Stromal cell of bone marrow (primary cell): ENCODE measurements around the gene DNAJC17.
A peak's percentile ranks its signal among the peaks of the same experiment; 100 is the strongest.

Source experiments
- DNase-seq: peaks from one replicate; pipeline ENCODE4 v3.0.0-alpha.2; 2012; ENCODE audit warnings: low read depth

The DNAJC17 gene, protein sequence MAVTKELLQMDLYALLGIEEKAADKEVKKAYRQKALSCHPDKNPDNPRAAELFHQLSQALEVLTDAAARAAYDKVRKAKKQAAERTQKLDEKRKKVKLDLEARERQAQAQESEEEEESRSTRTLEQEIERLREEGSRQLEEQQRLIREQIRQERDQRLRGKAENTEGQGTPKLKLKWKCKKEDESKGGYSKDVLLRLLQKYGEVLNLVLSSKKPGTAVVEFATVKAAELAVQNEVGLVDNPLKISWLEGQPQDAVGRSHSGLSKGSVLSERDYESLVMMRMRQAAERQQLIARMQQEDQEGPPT

DNA sequence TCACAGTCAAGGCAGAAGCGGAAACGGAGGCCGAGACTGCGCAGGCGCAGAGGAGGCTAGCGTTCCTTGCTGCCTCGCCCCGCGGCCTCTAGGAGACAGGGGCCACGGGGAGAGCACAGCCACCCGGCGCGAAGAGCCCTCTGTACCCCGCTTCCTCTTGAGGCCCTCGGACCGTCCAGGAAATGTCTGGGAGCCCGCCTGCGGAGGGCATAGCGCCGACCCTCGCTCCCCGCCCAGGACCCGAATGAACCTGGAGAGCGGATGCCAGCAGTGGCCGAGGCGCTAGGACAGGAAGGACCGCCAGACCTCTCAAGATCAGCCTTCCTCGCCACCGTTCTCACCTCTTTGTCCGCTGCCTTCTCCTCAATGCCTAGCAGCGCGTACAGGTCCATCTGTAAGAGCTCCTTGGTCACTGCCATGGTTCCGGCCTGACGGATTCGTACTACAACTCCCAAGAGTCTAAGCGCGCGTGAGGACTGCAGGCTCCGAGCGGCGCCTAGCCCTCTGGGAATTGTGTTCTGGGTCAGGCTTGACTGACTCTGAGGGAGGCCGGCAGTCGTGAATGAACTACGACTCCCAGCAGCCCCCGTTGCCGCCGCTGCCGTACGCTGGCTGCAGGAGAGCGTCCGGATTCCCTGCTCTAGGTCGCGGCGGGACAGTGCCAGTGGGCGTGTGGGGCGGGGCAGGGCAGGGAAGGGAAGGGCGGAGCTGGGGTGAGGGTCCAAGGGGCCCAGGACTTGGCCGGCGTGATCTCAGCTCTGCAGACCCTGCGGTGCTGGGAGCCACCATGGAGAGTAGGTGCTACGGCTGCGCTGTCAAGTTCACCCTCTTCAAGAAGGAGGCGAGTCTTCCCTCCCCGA is at the start of gene DNAJC17, which contains the start of gene ZFYVE19:
Gene DNAJC17, minus strand, starts transcription at position 446 of the 860 bp plus-strand sequence. Its CDS starts 27 bp downstream, at position 419.
Gene ZFYVE19, plus strand, starts transcription at position 62 of the 860 bp plus-strand sequence. Its CDS starts 501 bp downstream, at position 563.
- DNase-seq: peak; percentile 99

DNA sequence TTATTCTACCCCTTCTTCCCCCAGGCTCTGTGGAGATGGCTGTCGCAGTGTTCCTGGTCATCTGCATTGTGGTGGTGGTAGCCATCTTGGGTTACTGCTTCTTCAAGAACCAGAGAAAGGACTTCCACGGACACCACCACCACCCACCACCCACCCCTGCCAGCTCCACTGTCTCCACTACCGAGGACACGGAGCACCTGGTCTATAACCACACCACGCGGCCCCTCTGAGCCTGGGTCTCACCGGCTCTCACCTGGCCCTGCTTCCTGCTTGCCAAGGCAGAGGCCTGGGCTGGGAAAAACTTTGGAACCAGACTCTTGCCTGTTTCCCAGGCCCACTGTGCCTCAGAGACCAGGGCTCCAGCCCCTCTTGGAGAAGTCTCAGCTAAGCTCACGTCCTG is 49.5 kb upstream of the DNAJC17 start:
- no peak for DNase-seq

DNA sequence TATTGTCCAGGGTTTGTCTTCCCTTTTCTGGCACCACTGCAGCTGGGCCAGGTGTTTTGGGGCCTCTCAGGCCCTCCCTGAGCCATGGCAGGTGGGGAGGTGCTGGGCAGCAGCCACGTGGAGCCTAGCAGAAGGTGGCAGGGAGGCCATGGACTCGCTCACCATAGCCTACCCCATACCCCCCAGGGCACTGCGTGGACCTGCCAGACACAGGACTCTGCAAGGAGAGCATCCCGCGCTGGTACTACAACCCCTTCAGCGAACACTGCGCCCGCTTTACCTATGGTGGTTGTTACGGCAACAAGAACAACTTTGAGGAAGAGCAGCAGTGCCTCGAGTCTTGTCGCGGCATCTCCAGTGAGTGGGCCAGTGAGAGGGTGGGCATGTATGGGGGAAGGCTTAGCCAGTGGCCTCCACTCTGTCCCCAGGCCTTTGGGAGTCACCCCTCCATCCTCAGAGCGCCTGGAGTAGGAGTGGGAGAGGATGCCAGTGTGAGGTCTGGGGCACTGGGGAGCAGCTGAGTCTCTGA is 48.5 kb upstream of the DNAJC17 start:
- no peak for DNase-seq

DNA sequence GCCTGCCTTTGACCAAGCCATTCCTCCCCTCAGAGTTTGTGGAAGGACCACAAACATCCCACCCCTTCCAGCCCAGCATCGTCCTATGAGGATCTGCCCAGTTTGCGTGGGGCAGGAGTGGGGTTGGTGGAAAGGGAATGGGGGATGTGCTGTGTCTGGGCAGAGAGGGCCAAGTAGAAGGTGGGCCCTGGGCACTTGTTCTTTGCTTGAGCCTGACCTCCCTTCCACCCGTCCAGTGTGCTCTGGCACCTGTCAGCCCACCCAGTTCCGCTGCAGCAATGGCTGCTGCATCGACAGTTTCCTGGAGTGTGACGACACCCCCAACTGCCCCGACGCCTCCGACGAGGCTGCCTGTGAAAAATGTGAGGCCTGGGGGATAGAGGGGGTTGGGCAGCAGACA is 46.9 kb upstream of the DNAJC17 start:
- no peak for DNase-seq

DNA sequence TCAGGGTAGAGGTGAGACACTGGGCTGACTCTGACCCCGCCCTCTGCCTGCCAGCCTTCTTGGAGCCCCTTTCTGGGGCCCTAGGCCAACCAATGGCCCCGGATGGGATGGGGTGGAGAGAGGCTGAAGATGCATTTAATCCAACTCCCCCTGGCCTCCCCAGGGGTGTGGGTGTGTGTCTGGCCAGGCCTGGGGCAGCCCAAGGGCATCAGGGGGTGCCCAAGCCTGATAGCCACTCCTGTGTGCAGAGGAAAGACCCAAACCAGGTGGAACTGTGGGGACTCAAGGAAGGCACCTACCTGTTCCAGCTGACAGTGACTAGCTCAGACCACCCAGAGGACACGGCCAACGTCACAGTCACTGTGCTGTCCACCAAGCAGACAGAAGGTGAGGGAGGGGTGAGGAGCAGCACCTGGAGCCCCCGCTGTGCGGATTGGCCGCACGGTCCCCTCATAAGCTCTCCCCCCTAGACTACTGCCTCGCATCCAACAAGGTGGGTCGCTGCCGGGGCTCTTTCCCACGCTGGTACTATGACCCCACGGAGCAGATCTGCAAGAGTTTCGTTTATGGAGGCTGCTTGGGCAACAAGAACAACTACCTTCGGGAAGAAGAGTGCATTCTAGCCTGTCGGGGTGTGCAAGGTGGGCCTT is 46.1 kb upstream of the DNAJC17 start:
- DNase-seq: no peak

DNA sequence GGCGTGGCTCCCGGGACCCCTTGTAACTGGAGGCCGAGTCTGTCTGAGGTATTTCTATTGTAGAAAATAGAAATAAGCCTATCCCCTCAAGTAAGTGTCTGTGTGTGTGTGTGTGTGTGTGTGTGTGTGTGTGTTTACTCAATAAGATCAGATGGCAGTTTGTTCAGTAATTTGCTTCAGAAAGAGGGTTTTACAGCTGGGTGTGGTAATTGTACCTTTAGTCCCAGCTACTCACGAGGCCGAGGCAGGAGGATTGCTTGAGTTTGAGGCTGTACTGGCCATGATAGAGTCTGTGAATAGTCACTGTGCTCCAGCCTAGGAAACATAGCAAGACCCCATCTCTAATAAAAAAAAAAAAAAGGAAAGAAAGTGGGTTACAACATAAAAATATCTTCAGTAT is 45.3 kb upstream of the DNAJC17 start:
- DNase-seq: no peak

DNA sequence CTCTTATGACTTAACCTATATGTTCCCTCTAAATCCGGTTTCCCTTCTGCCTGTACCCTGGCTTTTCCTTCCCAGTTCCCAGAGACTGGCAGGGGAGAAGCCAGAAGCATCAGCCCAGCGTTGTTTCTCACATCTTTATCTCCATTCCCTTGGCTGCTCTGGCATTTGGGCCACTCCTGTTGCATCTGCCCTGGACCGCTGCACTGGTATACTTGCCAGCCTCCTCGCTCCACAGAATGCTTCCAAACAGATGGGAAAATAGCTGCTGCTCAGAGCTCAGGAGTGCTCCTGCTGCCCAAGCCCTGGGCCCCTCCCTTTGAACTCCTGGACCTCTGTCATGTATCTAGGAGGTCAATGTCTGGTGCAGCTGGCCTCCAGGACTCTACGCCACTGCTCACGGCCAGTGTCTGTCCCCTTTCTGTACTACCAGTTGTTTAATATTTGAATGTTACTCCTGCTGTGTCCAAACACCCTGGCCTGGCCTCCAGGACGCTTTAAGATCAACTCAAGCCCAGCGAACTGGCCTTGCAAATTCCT is 43.4 kb upstream of the DNAJC17 start:
- no peak for DNase-seq

DNA sequence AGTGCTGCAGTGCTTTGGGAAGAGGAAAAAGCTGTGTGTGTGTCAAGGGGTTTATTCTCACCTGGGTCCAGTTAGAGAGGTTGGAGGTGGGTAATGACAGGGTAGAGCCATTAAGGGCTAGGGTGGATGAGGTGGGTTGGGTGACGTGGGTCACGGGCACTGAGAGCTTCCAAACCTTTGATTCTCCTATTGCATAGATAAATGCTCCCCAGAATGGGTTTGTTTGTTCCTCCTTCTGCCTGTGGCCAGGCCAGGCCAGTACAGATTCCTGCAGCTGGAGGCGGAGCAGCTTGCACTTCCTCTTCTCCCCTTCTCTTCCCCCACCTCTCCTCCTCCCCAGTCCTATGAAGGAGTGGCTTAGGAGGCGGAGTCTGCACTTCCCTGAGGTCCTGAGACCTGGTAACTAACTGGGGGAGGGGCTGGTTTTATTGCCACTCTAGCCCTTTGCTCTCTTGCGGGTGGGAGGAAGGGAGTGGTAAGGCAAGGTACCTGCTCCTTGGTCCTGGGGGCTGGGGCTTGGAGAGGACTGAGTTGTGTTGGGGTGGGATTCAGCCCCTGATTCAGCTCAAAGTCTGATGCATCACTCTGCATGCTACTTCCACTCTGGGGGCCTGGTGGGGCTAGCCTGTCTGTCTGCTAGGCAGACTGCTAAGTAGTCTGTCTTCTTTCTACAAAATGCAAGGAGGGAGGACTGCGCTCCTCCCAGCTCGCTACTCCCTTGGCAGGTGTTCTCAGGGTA is 40.1 kb upstream of the DNAJC17 start:
- no peak for DNase-seq

DNA sequence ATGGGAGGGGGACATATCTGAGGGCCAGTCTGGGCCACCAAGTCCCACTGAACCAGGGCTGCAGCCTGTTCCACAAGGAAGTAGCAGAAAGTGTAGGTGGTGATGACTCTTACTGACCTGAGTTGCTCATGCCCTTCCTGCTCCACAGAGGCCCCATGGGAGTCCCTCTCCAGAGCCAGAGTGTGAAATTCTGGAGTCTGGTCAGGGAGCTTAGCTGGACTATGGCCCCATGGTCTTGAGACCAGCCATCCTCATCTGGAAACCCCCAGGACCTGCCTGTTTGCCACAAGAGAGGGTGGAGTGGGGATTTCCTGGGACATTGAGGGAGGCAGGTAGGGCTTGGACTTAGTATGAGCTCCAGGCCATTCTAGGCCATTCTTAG is 39.6 kb upstream of the DNAJC17 start:
- DNase-seq: no peak

DNA sequence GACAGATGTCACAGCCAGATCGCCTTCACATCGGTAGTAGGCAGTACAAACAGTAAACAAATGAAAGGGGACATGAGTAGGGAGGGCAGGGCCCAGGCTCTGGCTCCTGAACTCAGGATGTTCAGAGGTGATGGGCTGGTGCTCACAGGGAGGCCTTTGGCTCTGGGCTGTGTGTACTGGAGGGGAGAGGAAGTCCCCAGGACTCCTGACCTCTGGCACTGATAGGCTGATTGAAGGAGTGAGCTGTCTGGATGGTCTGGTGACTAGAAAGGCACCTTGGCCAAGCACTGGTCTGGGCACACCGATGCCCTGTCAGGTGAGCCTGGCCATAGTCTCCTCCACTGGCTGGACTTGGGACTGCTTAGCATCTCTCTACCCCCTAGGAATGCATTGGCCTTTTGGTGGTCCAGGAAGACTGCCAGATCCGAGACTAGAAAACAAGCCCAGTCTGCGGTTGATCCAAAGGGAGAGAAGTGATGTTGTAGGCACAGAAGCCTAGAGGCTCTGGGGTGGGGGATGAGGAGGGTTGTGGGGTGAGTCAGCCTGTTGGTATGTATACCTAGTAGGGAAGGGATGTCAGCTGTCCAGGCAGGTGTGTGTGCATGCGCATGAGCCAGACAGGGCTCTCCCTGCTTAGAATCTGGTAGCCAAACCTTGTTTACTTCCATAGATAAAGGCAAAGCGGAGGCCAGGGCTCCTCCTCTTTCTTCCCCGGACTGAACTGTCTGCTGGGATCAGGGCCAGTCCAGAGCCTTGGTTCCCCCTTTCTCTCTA is 38.4 kb upstream of the DNAJC17 start:
- no peak for DNase-seq

DNA sequence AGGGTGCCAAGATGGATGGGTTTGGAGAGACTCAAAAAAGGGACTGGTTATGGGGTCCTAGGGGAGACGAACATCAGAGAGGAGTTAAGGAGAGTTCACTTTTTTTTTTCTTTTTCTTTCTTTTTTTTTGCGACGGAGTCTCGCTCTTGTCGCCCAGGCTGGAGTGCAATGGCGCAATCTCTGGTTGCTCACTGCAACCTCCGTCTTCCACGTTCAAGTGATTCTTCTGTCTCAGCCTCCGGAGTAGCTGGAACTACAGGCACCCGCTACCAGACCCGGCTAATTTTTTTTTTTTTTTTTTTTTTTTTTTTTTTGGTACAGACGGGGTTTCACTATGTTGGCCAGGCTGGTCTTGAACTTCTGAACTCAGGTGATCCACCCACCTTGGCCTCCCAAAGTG is 37.8 kb upstream of the DNAJC17 start:
- DNase-seq: no peak

DNA sequence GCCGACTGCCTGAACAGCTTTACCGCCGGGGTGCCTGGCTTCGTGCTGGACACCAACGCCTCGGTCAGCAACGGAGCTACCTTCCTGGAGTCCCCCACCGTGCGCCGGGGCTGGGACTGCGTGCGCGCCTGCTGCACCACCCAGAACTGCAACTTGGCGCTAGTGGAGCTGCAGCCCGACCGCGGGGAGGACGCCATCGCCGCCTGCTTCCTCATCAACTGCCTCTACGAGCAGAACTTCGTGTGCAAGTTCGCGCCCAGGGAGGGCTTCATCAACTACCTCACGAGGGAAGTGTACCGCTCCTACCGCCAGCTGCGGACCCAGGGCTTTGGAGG is 37.4 kb upstream of the DNAJC17 start:
- no peak for DNase-seq

DNA sequence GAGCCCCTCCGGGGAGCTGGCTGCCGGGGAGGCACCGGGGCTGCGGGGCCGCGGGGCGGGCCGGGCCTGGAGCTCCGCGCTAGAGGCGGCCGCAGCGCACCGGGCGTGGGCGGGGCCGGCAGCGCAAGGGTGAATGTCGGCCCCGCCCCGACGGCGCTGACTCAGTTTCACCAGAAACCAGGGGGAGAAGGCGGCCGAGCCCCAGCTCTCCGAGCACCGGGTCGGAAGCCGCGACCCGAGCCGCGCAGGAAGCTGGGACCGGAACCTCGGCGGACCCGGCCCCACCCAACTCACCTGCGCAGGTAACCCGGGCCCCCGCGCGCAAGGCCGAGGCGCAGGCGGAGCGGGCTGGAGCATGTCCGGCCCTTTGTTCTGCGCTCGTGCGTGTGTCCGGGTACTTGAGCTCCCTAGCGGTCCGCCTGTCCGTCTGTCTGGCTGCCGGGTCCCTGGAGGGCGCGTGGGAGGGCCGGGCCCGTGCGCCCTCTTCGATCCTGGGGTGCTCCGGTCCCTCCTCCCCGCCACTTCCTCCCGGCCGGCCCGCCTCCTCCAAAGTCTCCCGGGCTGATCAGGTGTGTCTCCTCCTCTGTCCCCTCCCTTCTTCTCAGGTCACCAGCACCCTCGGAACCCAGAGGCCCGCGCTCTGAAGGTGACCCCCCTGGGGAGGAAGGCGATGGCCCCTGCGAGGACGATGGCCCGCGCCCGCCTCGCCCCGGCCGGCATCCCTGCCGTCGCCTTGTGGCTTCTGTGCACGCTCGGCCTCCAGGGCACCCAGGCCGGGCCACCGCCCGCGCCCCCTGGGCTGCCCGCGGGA is 36.8 kb upstream of the DNAJC17 start, which contains the start of gene SPINT1:
Gene SPINT1, plus strand, starts transcription at position 164 of the 811 bp plus-strand sequence. Its CDS starts 507 bp downstream, at position 671.
- no peak for DNase-seq

DNA sequence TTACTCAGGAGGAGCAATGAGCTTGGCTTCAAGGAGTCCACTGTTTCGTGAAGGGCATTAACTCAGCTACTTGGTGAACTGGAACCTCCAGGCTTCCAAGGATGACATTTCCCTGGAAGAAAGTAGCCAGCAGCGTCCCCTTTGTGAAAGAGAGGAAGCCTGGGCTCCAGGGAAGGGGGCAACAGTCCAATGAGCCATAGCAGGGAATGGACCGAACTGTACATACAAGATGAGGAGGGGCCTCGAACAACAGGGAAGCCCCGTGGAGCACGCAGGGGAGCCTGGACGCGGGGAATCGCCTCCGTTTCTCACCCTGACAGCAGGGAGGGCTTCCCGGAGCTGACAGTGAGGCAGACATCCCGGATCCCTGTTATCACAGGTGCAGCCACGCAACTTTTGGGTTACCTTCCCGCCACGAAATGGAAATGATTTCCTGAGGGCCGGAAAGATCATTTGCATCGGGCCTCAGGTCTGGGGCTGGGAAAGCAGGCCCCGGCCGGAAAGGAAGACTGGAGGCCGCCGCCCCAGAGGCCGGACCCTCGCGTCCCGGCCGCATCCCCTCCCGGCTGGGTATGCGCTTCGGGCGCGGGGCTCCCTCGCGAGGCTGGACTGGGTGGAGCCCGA is 36.1 kb upstream of the DNAJC17 start:
- DNase-seq: no peak

DNA sequence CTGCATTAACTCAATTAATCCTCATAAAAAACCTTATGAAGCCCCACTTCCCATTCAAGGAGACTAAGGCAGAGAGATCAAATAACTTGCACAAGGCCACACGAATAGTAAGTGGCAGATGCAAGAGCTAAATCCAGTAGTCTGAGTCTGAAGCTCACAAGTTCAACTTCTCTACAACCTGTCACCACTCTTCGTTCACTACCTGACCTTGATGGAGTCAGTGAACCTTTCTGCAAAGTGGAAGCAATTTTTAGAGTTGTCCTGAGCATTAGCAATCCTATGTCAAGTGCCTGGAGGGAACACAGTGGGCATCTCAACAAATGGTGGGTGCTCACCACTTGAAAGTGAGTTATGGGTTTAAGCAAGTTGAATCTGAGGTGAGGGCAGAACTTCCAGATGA is 34.5 kb upstream of the DNAJC17 start:
- no peak for DNase-seq

DNA sequence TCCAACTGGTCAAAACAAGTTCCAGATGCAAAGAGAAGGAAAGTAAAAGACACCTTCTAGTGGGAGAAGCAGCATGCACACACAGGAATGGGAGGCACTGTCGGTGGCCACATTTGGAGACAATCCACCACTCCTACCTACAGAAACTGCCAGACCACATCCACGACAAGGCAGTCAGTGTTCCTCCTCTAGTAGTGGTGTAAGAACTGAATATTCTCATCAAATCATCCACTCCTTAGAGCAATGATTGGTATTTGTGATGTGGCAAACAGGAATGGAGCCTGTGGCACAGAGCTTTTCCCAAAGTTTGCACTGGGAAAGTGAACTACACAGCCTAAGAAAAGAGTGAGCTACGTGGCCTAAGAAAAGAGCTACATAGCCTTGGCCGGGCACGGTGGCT is 31.5 kb upstream of the DNAJC17 start:
- DNase-seq: no peak

DNA sequence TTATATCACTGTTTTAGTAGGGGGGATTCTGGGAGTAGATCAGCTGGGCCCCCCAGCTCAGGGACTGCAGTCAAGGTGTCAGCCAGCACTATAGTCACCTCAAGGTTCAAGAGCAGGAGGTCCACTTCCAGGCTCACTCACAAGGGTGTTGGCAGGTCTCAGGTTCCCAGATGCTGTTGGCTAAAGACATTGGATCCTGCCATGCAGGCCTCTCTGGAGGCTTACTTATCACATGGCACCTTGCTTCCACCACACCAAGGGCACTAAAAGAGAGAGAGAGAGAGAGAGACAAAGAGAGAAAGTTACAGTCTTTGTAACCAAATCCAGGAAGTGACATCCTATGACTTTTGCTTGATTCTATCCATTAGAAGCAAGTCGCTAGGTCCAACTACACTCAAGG is 28.7 kb upstream of the DNAJC17 start:
- DNase-seq: no peak

DNA sequence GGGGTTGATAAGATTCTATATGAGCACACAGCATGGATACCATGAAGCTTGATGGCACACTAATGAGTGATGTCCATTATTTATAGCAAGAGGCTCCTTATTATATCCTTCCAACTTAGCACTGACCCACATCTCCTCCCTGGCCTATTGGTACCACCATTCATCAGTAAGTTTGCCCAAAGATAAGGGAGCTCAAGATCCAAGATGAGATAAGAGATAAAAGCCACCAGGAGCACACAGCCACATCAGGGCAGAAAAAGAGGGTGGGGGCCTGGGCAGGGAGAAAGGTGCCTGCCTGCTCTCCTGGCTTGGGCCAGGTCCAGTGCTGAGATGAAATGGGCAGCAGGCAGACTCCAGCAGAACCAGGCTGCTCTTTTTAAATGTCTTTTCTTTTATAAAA is 25.6 kb upstream of the DNAJC17 start:
- DNase-seq: no peak

DNA sequence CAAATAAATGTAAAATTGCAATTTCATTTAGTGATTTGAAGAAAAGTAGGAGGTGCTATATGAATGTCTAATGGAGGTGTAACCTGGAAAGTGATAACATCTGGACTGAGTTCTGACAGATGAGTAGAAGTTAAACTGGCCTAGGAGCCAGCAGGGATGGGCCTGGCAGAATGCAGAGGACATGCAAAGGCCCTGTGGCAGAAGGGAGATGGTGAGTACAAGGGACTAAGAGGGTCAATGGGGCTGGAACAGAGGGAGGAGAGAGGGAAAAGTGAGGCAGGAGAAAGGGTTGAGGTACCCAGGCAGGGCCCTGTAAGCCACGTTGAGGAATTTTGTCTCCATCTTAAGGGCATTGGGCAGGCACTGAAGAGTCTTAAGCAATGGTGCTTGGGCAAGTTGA is 24.6 kb upstream of the DNAJC17 start:
- DNase-seq: no peak
